GM13977 (cell line): ENCODE data around the gene CSNK1D.

Experiments used
- DNase-seq: peaks from one replicate; pipeline ENCODE4 v3.0.0; 2012; ENCODE audit warnings: low spot score
- CTCF ChIP-seq: IDR thresholded peaks from 2 replicates; pipeline ENCODE4 v1.5.1; 2012; ENCODE audit warnings: mild to moderate bottlenecking, control low read depth; ENCODE audit not compliant: insufficient read depth; ENCODE audit errors: extremely low read depth, missing control alignments
- in situ Hi-C: fragments of 300-500 bp; cut with MboI; formaldehyde crosslinking; loops from one replicate; pipeline ENCODE4 v1.12.0; 2022; ENCODE audit warnings: low sequenced_read_pairs, low pct_unique_long_range_greater_than_20kb, mixed read lengths, inconsistent platforms; ENCODE audit not compliant: unreplicated experiment

CSNK1D gene

GRCh38 chr17:82273327-82274133 is at the start of gene CSNK1D:
TSS of gene CSNK1D (minus strand) at chr17:82273700. CDS start at chr17:82273381, 319 bp downstream.
- DNase-seq = peak; percentile 99
- in situ Hi-C loops = no loop called here
- TF ChIP-seq CTCF = no peak

DNA sequence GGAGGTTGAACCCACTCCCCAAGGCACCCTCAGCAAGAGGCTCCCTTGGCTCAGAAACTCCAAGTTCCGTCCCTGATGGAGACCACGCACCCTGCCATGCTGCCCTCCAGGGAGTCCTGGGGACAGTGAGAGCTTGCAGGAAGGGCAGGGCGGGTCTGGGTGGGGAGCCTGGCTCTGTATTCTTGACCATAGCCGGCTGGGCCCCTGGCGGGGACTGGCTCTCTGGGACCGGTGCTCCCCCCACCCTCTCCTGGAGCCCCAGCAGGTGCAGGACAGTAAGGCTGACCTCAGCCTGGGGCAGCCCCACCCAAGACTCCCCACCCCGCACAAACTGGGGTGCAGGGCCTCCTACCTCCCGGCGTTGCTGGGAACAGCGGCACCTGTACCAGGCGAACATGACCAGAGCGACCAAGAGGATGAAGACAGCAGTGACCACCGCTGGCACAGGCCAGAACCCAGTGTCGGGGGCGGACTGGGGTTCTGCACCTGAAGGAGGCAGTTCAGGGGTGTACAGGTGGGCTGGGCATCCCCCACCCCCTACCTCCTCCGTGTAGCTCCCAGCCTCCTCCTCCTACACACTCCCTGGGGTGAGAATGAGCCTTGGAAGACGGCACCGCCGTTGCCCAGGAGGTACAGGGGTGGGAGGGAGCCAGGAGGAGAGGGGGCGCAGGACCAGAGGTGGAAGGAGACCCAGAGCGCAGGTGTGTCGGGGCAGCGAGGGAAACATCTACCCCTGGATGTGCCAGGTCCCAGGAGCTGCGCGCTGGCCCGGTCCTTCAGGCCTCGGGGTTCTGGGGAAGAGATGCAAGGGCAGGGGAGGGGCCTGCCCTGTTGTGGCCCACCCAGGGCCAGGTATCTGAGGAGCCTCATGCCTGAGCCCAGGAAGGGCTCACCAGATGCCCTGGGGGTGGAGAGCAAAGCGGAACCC is 49.3 kb upstream of the CSNK1D start:
- in situ Hi-C loops = no loop called here
- no peak for DNase-seq
- no peak for TF ChIP-seq CTCF

DNA sequence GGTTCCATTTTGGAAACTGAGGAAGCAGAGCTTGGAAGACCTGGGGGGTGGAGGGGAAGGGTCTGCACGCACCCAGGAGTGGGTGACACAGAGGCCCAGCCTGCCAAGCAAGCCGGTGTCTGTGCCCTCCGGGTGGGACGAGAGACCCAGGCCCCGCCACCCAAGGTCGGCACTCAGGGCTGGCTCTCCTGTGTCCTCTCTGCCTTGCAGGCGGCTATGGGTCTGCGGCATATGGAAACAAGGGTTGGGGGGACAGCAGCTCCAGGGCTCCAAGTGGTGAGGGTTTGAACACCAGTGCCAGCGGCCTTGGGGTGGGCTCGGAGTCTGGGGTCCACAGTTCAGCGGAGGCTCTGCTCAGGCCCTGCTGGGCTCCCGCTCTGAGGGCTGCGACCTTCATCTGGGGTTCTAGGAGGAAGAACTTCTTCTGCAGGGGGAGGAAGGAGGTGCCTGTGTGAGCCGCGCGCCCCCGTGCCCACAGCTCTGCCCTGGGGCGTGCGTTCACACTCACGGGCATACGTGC is 48.5 kb upstream of the CSNK1D start:
- no peak for TF ChIP-seq CTCF
- in situ Hi-C loops = no loop called here
- no peak for DNase-seq

DNA sequence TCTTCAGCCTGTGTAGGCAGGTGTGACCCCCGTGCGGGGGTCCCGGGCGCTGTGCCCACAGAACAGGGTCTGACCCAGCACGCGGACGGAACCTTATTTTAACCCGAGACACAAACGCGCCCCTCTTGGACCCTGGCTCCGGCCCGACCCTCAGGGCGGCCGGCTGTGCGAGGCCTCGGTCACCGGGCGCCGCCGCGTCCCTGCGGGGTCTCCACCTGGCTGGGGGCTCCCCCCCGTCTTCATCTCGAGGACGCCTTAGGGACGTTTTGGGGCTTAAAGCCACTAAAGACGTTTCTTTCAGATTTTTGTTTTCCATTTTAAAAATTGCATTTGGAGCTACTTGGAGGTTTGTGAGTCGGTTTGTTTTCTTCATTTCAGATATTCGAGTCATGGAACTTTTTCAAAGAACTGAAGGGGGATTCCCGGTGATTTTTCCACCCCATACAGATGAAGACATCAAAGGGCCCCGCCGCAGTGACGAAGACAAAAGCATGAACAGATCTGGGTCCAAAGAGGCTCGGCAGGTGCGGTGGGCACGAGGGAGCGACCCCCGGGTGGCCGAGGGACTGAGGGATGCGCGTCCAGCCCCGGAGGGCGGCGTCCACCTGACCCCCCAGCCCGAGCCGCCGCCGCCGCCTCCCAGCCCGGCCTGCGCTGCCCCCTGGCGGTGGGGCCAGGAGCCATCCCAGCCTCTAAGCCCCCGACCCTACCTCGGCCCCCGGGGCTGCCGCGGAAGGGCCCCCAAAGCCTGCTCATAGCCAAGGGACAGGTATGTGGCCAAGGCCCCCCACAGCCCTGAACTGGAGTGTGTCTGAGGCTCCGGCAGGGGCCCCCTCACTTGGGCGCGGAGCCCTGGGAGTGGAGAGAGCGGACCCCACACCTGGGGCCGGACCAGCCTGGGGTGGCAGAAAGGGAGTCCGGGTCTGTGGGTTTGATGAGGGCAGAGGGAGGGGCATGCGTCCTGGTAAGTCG is 47.7 kb upstream of the CSNK1D start:
- DNase-seq = peak; percentile 89
- peak; percentile 91 for TF ChIP-seq CTCF
- in situ Hi-C loops = no loop called here

- TF ChIP-seq CTCF = no peak
- DNase-seq = no peak
These were observed 46.8 kb upstream of the CSNK1D start for GRCh38 chr17:82320140-82320840.

More at GRCh38 chr17:82320140-82320840, 46.8 kb upstream of the CSNK1D start:
- in situ Hi-C loops = no loop called here
